ENCODE measurements around the gene GPA33.
A peak's percentile ranks its signal among the peaks of the same experiment; 100 is the strongest.

The GPA33 gene

DNA sequence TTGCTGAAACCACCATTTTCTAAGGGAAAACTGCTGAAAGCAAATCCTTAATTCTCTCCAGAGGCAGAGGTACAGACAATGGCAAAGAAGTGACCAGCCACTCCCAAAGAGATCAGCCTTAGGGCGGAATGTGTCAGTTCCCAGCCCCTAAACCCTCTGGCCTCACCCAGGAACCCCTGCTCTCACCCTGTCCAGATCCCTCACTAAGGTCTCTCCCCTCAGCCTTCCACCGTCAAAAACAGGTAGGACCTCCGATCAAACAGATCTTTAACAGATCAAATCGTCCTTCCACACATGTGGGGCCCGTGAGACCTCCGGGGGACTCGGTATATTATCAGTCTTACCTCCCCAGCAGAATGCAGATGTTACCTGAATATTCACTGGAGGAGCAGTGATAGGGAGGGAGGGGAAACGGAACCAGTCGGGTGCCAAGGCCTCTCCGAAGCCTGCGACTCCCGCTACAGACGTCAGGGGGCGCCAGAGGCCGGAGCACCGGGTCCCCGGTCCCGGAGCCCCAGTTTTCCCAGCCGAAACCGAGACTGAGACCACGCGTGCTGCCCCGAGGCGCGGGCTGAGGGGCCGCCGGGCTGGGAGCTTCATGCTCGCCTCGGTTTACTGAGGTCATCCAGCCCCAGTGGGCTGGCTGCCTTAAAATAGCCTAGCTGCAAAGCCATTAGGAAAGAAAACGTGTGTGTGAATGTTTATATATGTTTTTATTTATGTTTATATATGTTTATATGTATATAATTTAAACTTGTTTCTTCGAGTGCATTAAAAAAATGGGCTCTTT is 23.6 kb downstream of the GPA33 start:
- Mint-ChIP-seq H3K4me1 (ENCODE audit: low read depth) (peaks cover 5% of the 10 kb centered on the region), H3K27me3 (no peaks in the 10 kb centered on the region), H3K27ac (no peak overlapping the region), H3K4me3 (peak overlapping the region; percentile 60), H3K9me3 (no peaks in the 10 kb centered on the region), H3K36me3 (ENCODE audit: low read depth) (no peaks in the 10 kb centered on the region)
- intact Hi-C loops (cut with micrococcal nuclease), result loop anchor here (1.0 to 5.0 kb wide), 6 partner anchors 58 to 466 kb away; partner anchors contain the start of gene POU2F1

DNA sequence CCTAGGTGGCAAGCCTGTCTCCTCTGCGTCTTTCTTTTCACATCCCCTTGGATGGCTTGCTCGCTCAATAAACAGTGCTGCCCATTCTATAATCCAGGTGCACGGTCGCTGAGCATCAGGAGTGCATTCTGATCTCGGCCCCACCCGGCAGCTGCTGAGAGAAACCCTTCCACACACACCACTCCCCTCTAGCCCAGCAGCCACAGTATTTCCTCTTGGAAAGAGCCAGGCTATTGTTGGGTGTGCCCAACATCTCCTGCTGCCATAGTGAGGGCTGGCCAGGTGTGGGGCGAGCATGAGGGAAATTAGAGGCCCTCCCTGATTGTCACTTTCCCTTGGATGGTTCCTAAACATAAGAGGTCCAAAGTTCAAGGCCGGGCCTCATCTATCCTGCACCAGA is 24.7 kb downstream of the GPA33 start:
- Mint-ChIP-seq H3K36me3 (ENCODE audit: low read depth) (no peaks in the 10 kb centered on the region), H3K4me3 (no peak overlapping the region), H3K27ac (no peak overlapping the region), H3K4me1 (ENCODE audit: low read depth) (no peaks in the 10 kb centered on the region), H3K27me3 (no peaks in the 10 kb centered on the region), H3K9me3 (no peaks in the 10 kb centered on the region)
- intact Hi-C loops (cut with micrococcal nuclease), result loop anchor here (5.0 kb wide), 4 partner anchors 142 to 467 kb away; partner anchors contain the start of gene POU2F1

DNA sequence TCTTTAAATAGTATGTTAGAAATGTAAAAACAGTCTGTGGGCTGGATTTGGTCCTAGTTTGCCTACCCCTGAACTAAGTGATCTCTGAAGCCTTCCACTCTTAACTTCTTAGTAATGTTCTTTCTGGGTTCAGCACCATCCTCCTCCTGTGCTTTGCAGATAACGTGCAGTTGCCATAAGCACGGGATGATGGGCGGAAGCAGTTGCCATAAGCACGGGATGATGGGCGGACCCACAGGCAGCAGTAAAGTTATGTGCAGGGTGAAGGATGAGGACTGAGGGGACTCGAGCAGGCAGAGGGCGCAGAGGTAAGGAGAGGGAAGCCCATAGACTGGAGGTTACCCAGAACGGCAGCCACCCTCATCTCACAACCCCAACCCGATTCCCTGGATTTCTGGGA is 25.6 kb downstream of the GPA33 start:
- Mint-ChIP-seq H3K9me3 (no peaks in the 10 kb centered on the region), H3K4me1 (ENCODE audit: low read depth) (no peaks in the 10 kb centered on the region), H3K36me3 (ENCODE audit: low read depth) (no peaks in the 10 kb centered on the region), H3K27me3 (peaks cover under 1% of the 10 kb centered on the region), H3K27ac (no peak overlapping the region), H3K4me3 (no peak overlapping the region)
- intact Hi-C loops (cut with micrococcal nuclease), result loop anchor here (5.0 kb wide), 4 partner anchors 143 to 468 kb away; partner anchors contain the start of gene POU2F1

DNA sequence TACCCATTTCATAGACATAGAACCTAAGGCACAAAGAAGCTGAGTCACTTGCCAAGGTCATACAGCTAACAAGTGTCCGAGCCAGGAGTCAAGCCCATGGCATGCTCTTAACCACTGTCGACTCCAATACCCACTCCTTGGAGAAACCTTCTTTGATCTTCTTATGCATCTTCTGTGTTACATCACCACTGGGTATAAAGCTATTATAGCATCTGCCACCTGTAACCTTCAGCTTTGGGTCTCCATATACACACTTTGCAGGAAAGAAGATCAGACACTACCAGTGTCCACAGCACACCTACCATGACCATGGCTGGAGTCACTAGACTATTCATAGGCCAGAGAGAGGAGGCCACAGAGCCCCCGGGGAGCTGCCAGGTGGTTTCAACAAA is 29.1 kb downstream of the GPA33 start:
- Mint-ChIP-seq H3K36me3 (ENCODE audit: low read depth) (no peaks in the 10 kb centered on the region), H3K27ac (no peak overlapping the region), H3K9me3 (no peaks in the 10 kb centered on the region), H3K4me3 (no peak overlapping the region), H3K4me1 (ENCODE audit: low read depth) (peaks cover 6% of the 10 kb centered on the region), H3K27me3 (peaks cover 2% of the 10 kb centered on the region)
- intact Hi-C loops (cut with micrococcal nuclease), result no loop called here

DNA sequence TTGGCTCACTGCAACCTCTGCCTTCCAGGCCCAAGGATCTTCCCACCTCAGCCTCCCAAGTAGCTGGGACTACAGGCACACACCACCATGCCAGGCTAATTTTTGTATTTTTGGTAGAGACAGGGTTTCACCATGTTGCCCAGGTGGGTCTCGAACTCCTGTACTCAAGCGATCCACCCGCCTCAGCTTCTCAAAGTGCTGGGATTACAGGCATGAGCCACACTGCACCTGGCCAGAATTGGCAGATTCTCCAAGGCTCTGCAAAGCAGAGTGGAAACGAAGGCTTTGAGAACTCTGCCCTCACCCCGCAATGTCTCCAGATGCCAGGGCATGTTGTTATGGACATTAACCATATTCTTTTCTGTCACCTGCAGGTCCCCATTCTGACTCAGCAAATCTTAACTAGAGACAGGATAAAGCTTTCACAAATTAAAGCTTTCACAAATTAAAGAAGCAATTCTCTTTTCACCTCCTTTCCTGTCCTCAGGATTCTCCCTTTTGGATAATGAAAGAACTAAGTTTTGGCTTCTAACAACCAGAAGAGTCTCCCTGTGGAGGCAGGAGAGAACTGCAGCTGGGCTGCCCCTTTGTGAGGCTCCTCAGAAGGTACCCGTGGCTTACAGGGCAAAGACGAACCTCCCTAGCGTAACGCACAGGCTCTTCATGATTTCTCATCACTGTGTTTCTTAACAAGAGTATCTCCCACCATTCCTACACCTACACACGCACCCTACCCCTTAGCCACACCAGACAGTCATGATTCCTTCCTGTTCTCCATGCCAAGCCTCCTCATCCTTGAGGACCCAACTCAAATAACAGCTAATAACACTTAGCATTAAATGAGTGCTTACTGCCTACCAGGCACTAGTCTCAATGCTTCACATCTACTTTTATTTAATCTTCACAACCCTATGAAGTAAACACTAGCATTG is 29.8 kb downstream of the GPA33 start:
- no peaks in the 10 kb centered on the region for H3K36me3 Mint-ChIP-seq (ENCODE audit: low read depth)
- no peaks in the 10 kb centered on the region for H3K9me3 Mint-ChIP-seq
- peaks cover 2% of the 10 kb centered on the region for H3K27me3 Mint-ChIP-seq
- no peak overlapping the region for H3K27ac Mint-ChIP-seq
- intact Hi-C loops (cut with micrococcal nuclease), result no loop called here
- H3K4me3 Mint-ChIP-seq, result no peak overlapping the region
- H3K4me1 Mint-ChIP-seq (ENCODE audit: low read depth), result peaks cover 6% of the 10 kb centered on the region

DNA sequence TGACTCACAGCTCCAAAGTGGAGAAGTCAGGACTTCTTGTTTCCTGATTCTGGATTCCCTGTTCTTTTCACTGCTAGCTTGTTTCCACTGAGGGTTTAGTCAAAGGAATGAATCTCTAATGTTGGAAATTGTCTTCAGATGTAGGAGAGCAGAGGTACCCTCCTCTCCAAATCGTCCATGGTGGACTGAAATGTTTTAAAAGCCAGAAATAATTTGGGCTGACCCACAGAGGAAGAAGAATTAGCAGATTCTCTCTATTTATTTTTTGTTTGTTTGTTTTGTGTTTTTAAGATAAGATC is 30.4 kb downstream of the GPA33 start:
- Mint-ChIP-seq H3K27me3 (peaks cover 2% of the 10 kb centered on the region), H3K27ac (no peak overlapping the region), H3K36me3 (ENCODE audit: low read depth) (no peaks in the 10 kb centered on the region), H3K9me3 (no peaks in the 10 kb centered on the region), H3K4me1 (ENCODE audit: low read depth) (peaks cover 6% of the 10 kb centered on the region), H3K4me3 (no peak overlapping the region)
- intact Hi-C loops (cut with micrococcal nuclease), result loop anchor here (1.0 kb wide), 1 partner anchor 149 kb away; no protein-coding TSS in a partner anchor

DNA sequence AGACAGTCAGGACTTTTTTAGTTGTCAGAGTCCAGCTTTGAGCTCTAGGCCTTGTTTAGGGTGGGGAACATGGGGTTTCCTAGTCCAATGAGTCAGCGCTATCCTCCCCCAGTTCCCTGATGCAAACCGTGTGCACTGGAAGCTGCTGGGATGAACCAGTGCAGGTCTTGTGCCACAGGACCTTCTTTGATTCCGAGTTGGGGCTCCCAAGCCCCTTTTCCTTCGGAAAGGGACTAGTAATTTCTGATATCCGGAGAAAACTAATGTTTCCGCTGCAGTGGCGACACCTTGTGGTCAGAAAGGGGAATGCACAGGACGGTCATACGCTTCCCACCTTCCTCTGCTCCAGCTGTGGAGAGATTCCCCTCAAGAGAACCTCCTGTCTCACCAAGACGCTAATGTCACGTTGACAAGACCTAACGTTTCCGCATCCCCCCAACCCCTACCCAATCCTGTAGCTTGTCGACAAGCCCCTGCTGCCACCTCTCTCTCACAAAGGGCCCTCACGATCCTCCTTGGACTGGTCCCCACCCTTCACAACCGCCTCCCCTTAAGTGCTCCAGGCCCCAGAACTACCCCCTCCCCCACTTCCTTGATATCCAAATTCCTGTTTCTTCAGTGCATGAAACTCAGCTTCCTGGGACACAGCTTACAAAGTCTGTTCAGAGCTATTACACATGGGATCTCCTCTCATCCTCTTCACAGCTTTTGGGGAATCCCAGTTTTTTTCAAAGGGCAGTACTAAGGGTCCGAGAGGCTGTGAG is 30.9 kb downstream of the GPA33 start:
- no peak overlapping the region for H3K4me3 Mint-ChIP-seq
- H3K36me3 Mint-ChIP-seq (ENCODE audit: low read depth), result no peaks in the 10 kb centered on the region
- H3K4me1 Mint-ChIP-seq (ENCODE audit: low read depth), result peaks cover 6% of the 10 kb centered on the region

DNA sequence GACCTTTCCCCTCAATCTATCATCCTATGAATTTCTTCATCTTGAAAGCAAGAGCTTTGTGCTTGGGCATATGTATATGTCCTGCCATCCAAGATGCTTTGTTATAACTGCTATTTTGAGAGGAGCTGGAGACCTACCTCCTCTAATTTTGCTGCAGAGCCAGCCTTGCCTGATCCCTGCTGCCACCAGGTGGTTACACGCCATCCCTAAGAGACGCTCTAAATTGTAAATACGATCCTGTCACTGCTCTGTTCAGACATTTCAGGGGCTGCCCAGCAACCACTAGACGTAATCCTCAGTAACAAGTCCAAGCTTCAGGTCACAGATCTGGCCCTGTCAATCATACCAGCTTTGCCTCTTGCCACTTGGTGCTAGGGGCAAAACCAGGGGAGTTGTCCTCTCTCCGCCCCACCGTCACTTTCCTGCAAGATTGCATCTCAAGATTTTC is 32.9 kb downstream of the GPA33 start:
- Mint-ChIP-seq H3K27ac (no peak overlapping the region), H3K4me3 (no peak overlapping the region), H3K4me1 (ENCODE audit: low read depth) (peaks cover 6% of the 10 kb centered on the region), H3K9me3 (no peaks in the 10 kb centered on the region), H3K36me3 (ENCODE audit: low read depth) (no peaks in the 10 kb centered on the region), H3K27me3 (peaks cover 2% of the 10 kb centered on the region)
- intact Hi-C loops (cut with micrococcal nuclease), result no loop called here

More for the DNA sequence above, 30.9 kb downstream of the GPA33 start:
- no peak overlapping the region for H3K27ac Mint-ChIP-seq
- H3K27me3 Mint-ChIP-seq, result peaks cover 2% of the 10 kb centered on the region
- intact Hi-C loops (cut with micrococcal nuclease), result loop anchor here (1.0 kb wide), 1 partner anchor 149 kb away; no protein-coding TSS in a partner anchor
- H3K9me3 Mint-ChIP-seq, result no peaks in the 10 kb centered on the region

DNA sequence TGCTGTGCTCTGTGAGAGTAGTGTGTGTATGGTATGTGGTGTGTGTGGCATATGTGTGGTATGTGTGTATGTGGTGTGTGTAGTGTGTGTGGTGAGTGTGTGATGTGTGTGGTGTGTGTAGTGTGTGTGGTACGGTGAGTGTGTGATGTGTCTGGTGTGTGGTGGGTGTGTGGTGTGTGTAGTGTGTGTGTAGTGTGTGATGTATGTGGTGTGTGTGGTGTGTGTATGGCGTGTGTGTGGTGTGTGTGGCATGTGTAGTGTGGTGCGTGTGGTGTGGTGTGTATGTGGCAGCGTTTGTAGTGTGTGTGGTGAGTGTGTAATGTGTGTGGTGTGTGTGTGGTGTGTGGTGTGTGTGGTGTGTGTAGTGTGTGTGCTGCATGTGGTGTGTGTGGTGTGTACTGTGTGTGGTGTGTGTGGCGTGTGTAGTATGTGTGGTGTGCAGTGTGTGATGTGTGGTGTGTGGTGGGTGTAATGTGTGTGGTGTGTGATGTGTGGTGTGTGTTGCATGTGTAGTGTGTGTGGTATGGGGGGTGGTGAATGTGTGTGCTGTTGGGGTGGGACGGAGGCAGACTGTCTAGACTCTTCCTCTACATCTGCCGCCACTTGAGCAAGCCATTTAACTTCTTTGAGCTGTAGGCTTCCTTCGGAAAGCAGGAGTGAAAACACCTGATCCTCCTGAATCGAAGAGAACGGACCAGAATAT is 33.5 kb downstream of the GPA33 start:
- no peaks in the 10 kb centered on the region for H3K36me3 Mint-ChIP-seq (ENCODE audit: low read depth)
- H3K4me1 Mint-ChIP-seq (ENCODE audit: low read depth), result peaks cover 6% of the 10 kb centered on the region
- no peak overlapping the region for H3K27ac Mint-ChIP-seq
- intact Hi-C loops (cut with micrococcal nuclease), result no loop called here
- no peak overlapping the region for H3K4me3 Mint-ChIP-seq
- H3K27me3 Mint-ChIP-seq, result peaks cover 2% of the 10 kb centered on the region
- no peaks in the 10 kb centered on the region for H3K9me3 Mint-ChIP-seq

DNA sequence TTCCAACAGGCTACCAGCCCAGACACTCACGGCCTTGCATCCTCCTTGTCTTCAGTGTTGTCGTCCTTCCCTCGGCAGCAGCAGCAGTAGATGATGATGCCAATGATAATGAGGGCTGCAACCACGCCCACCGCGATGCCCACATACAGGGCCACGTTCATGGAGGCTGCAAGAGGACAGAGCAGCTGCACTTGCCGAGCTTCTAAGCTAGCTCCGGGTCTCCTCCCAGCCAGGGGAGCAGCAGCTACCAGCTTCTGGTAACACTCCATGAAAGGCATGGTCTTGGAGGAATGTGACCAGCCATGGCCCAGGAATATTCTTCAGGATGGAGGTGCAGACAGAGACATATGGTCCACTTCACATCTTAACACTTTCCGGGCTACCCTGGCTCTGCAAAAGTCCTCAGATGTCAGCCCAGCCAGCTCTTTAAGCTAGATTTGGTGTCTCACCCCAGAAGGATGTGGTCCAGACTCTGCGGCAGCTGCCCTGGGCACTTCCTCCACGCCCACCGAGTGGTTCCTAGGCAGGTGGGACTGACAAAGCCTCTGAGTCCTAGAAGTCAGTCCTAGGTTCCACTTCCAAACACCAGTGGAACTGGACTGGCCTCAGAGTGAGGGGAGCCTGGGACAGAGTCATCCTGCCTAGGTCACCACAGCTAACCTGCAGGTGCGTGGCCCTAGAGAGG is 35.1 kb downstream of the GPA33 start:
- no peaks in the 10 kb centered on the region for H3K9me3 Mint-ChIP-seq
- peaks cover 6% of the 10 kb centered on the region for H3K4me1 Mint-ChIP-seq (ENCODE audit: low read depth)
- peaks cover 2% of the 10 kb centered on the region for H3K27me3 Mint-ChIP-seq
- H3K36me3 Mint-ChIP-seq (ENCODE audit: low read depth), result no peaks in the 10 kb centered on the region
- no peak overlapping the region for H3K27ac Mint-ChIP-seq
- no peak overlapping the region for H3K4me3 Mint-ChIP-seq
- intact Hi-C loops (cut with micrococcal nuclease), result no loop called here

DNA sequence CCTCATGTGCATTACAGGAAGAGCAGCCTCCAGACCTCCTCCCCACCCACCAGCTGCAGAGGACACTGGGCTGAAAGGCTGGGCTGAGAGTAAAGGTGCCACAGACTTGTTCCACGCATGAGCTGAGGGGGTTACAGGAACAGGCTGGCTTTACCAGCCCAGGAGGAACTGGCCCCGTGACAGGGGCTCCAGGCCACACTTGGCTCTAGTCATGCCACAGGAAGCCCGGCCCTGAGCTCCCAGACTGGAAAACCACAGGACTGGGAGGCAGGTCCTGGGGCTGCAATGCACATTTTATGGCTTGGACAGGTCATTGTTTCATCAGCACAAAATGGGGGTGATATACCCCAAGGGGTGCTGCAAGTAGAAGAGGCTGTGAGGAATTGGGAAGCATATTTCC is 35.6 kb downstream of the GPA33 start:
- H3K9me3 Mint-ChIP-seq, result no peaks in the 10 kb centered on the region
- intact Hi-C loops (cut with micrococcal nuclease), result no loop called here

DNA sequence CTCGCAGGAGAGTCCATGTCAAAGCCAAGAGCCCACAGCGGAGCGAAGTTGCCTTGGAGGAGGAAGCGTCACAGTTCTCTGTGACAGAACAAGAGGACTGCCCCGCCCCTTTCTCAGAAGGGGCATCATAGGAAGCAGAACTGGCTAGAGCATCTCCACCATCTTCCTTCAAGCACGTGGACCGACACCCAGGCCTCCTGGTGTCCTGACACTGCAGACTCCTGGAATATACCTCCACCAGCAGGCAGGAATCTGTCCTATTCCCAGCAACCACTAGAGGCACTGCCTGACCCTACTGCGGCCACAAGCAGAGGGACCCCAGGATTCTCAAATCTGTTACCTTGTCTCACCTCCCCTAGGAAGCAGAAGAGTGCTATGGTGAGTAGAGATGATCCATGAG is 37.8 kb downstream of the GPA33 start:
- Mint-ChIP-seq H3K36me3 (ENCODE audit: low read depth) (no peaks in the 10 kb centered on the region), H3K27me3 (no peaks in the 10 kb centered on the region), H3K4me3 (no peak overlapping the region), H3K4me1 (ENCODE audit: low read depth) (no peaks in the 10 kb centered on the region), H3K27ac (no peak overlapping the region), H3K9me3 (no peaks in the 10 kb centered on the region)
- intact Hi-C loops (cut with micrococcal nuclease), result no loop called here

More for the DNA sequence above, 35.6 kb downstream of the GPA33 start:
- Mint-ChIP-seq H3K4me1 (ENCODE audit: low read depth) (peaks cover 5% of the 10 kb centered on the region), H3K27me3 (peaks cover 1% of the 10 kb centered on the region), H3K36me3 (ENCODE audit: low read depth) (no peaks in the 10 kb centered on the region), H3K27ac (no peak overlapping the region), H3K4me3 (no peak overlapping the region)

DNA sequence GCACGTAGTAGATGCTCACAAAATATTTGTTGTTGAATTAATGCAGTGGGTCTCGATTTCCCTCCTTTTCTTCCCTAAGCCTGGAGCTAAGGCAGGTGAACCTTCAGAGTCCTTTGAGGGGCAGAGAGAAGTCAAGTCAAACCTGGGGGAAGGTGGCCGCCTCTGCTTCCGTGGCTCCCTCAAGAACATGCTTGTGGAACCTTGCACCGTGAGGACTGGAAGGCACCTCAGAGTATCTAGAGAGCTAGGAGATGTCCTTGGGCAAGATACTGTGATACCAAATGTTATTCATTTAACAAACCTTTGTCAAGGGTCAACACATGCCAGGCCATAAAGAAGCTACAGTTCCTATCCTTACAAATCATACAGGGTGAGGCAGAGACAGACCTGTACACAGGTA is 38.3 kb downstream of the GPA33 start:
- H3K4me3 Mint-ChIP-seq, result no peak overlapping the region
- H3K4me1 Mint-ChIP-seq (ENCODE audit: low read depth), result no peaks in the 10 kb centered on the region
- H3K27me3 Mint-ChIP-seq, result no peaks in the 10 kb centered on the region
- H3K36me3 Mint-ChIP-seq (ENCODE audit: low read depth), result no peaks in the 10 kb centered on the region
- intact Hi-C loops (cut with micrococcal nuclease), result no loop called here
- no peaks in the 10 kb centered on the region for H3K9me3 Mint-ChIP-seq
- no peak overlapping the region for H3K27ac Mint-ChIP-seq
